Kidney (tissue), 14 donors: ENCODE results near the gene TECTA. TPM values are rescaled to one million over a fixed set of nuclear protein-coding genes. Genes with fewer than 3 reads are reported as not detected.
A peak's percentile ranks its signal among the peaks of the same experiment; 100 is the strongest.

ENCODE experiments used
- DNase-seq, 5 donors: peaks; one replicate each; pipeline ENCODE4 v3.0.0-alpha.2; 2013 to 2020
- FAIRE-seq: peaks from 2 replicates; lab custom pipeline; 2012; peaks lifted over from hg19 to GRCh38; lab: Jason Lieb, UNC
- H3K27ac ChIP-seq, 2 donors: one replicate each; pipeline ENCODE4 v1.7.0; 2013; ENCODE audit warnings: low read depth in 2 of 2, low read length in 2 of 2, inconsistent platforms in 1 of 2
- H3K27me3 ChIP-seq: one replicate; pipeline ENCODE4 v1.7.1; 2013; ENCODE audit warnings: low read length, inconsistent platforms; ENCODE audit not compliant: control insufficient read depth, insufficient read depth
- H3K36me3 ChIP-seq, 3 donors: one replicate each; pipeline versions ENCODE4 v1.7.0 to v1.7.1; 2013; ENCODE audit warnings: low read length in 3 of 3, control low read depth in 1 of 3, inconsistent platforms in 1 of 3; ENCODE audit not compliant: insufficient read depth in 3 of 3, control insufficient read depth in 2 of 3
- H3K4me1 ChIP-seq, 3 donors: one replicate each; pipeline versions ENCODE4 v1.7.0 to v1.7.1; 2013; ENCODE audit warnings: low read length in 3 of 3, inconsistent platforms in 1 of 3, low read depth in 1 of 3; ENCODE audit not compliant: control insufficient read depth in 2 of 3, insufficient read depth in 2 of 3
- H3K4me3 ChIP-seq, 3 donors: one replicate each; pipeline versions ENCODE4 v1.7.0 to v1.8.1; 2013; ENCODE audit warnings: low read length in 3 of 3, control low read depth in 1 of 3, inconsistent platforms in 1 of 3
- H3K9ac ChIP-seq, 3 donors: one replicate each; pipeline versions ENCODE4 v1.7.0 to v1.7.1; 2013; ENCODE audit warnings: low read length in 3 of 3, control low read depth in 1 of 3, inconsistent platforms in 1 of 3
- H3K9me3 ChIP-seq, 3 donors: one replicate each; pipeline versions ENCODE4 v1.7.0 to v1.7.1; 2013; ENCODE audit warnings: low read length in 3 of 3, control low read depth in 1 of 3, inconsistent platforms in 1 of 3; ENCODE audit not compliant: control insufficient read depth in 2 of 3, insufficient read depth in 1 of 3
- CTCF ChIP-seq: IDR thresholded peaks from 3 replicates; pipeline ENCODE4 v1.5.1; 2012; ENCODE audit warnings: mild to moderate bottlenecking, moderate library complexity, borderline replicate concordance; ENCODE audit not compliant: insufficient read depth; ENCODE audit errors: extremely low read depth
- intact Hi-C: fragments of 100-400 bp; cut with DNase I; formaldehyde crosslinking; loops from one replicate; pipeline ENCODE4 v1.11.1; 2022
- polyA plus RNA-seq: library from polyadenylated mRNA; stranded (reverse); fragments of 350-450 nt; fragmentation: Illumina TruSeq; extraction: RNeasy Lipid Tissue Mini Kit (QIAGEN cat#74804); gene quantifications from one replicate; pipeline ENCODE4 v1.2.3, GENCODE V29; 2014; ENCODE audit warnings: low read depth, low replicate concordance; ENCODE audit not compliant: insufficient read depth
- total RNA-seq: library from RNA; stranded (reverse); fragmentation: NEBNext Ultra II Directional; extraction: Animal tissue kit (Norgen Biotek cat#: 25700); gene quantifications from one replicate; pipeline ENCODE4 v1.2.1, GENCODE V29; 2021
- donor health status: control.
- donor health status: control.
- donor health status: control.
- donor health status: control.
- donor health status: control.
- donor health status: DM: yes; HTN: yes; CAD: no.
- donor health status: Normal renal cell carcinoma (clear cell type).

TECTA gene
- total and polyA plus RNA-seq, 2 donors from 2014 or later = 0.54 to 1.2 TPM

GRCh38 chr11:121067962-121068647 is 32.9 kb upstream of the TECTA start:
- H3K9me3 ChIP-seq = no peaks in the 10 kb centered on the region
- H3K27me3 ChIP-seq = no peaks in the 10 kb centered on the region
- peaks cover 0 to 2% (median 0%) of the 10 kb centered on the region in 3 donors for H3K4me1 ChIP-seq
- intact Hi-C loops = no loop called here
- no peak overlapping the region for H3K9ac ChIP-seq
- H3K4me3 ChIP-seq = no peak overlapping the region
- H3K27ac ChIP-seq = no peak overlapping the region
- FAIRE-seq = no peak
- peak in 1 of 5 donors; percentile 50 for DNase-seq
- peaks cover 0 to 6% (median 4%) of the 10 kb centered on the region in 3 donors for H3K36me3 ChIP-seq
- no peak for TF ChIP-seq CTCF

GRCh38 chr11:121068787-121069186 is 32.3 kb upstream of the TECTA start:
- Histone ChIP-seq H3K36me3 (peaks cover 0 to 4% (median 4%) of the 10 kb centered on the region in 3 donors), H3K9me3 (no peaks in the 10 kb centered on the region), H3K27me3 (no peaks in the 10 kb centered on the region), H3K9ac (no peak overlapping the region), H3K4me3 (no peak overlapping the region), H3K4me1 (peaks cover 0 to 2% (median 0%) of the 10 kb centered on the region in 3 donors), H3K27ac (no peak overlapping the region)
- intact Hi-C loops = no loop called here
- TF ChIP-seq CTCF = no peak
- FAIRE-seq (no peak), DNase-seq (no peak)

- H3K4me1 ChIP-seq = peaks cover 0 to 2% (median 0%) of the 10 kb centered on the region in 3 donors
- no peaks in the 10 kb centered on the region for H3K27me3 ChIP-seq
- H3K9me3 ChIP-seq = no peaks in the 10 kb centered on the region
- TF ChIP-seq CTCF = no peak
- H3K4me3 ChIP-seq = no peak overlapping the region
- H3K27ac ChIP-seq = no peak overlapping the region
- no peak for FAIRE-seq
- H3K36me3 ChIP-seq = peaks cover 0 to 2% (median 0%) of the 10 kb centered on the region in 3 donors
- DNase-seq = no peak
- intact Hi-C loops = no loop called here
- H3K9ac ChIP-seq = no peak overlapping the region
These were observed 29.8 kb upstream of the TECTA start for GRCh38 chr11:121070951-121071845.
